Activated T-cell treated with anti-CD3 and anti-CD28 coated beads, Interleukin-2, amount 50 U/mL, for 24 hours (primary cell): ENCODE measurements around the gene WNT10A.
"Not testable (repeated sequence)": the region's sequence is repeated elsewhere in the genome, so short reads cannot be mapped to it uniquely, and the experiment has no call there.

Experiments used
- DNase-seq: peaks from one replicate; pipeline ENCODE4 v3.0.0-alpha.2; 2020
- H3K27ac Mint-ChIP-seq: 2 replicates; pipeline ENCODE4 v1.8.0; 2020; ENCODE audit warnings: mild to moderate bottlenecking, mixed read lengths
- H3K27me3 Mint-ChIP-seq: 2 replicates; pipeline ENCODE4 v1.8.0; 2020; ENCODE audit warnings: mixed read lengths
- H3K36me3 Mint-ChIP-seq: 2 replicates; pipeline ENCODE4 v1.8.0; 2020; ENCODE audit warnings: low read depth, mixed read lengths
- H3K4me1 Mint-ChIP-seq: 2 replicates; pipeline ENCODE4 v1.8.0; 2020; ENCODE audit warnings: low read depth, mixed read lengths
- H3K4me3 Mint-ChIP-seq: 2 replicates; pipeline ENCODE4 v1.8.0; 2020; ENCODE audit warnings: mild to moderate bottlenecking, moderate library complexity, mixed read lengths
- H3K9me3 Mint-ChIP-seq: 2 replicates; pipeline ENCODE4 v1.8.0; 2020; ENCODE audit warnings: mixed read lengths

The WNT10A gene

GRCh38 chr2:218899147-218899546 is 18.5 kb downstream of the WNT10A start:
- Mint-ChIP-seq H3K27me3 (peaks cover 38% of the 10 kb centered on the region), H3K4me3 (no peak overlapping the region), H3K36me3 (no peaks in the 10 kb centered on the region), H3K27ac (no peak overlapping the region), H3K4me1 (peaks cover 35% of the 10 kb centered on the region), H3K9me3 (no peaks in the 10 kb centered on the region)
- no peak for DNase-seq

DNA sequence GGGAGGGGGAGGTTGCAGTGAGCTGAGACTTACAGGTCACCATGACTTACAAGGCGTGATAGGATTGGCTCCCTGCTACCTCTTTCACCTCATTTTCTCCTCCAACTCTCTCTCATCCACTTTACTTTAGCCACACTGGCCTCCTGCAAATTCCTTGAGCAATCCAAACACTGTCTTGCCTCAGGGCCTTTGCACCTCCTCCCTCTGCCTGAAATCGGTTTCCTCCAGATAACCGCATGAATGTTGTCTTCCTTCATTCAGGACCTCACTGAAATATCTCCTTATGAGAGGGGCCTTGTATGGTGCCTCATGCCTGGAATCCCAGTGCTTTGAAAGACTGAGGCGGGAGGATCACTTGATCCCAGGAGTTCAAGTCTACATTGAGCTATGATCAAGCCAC is 21.8 kb downstream of the WNT10A start:
- peaks cover 62% of the 10 kb centered on the region for H3K27me3 Mint-ChIP-seq
- H3K27ac Mint-ChIP-seq, result no peak overlapping the region
- H3K4me3 Mint-ChIP-seq, result no peak overlapping the region

DNA sequence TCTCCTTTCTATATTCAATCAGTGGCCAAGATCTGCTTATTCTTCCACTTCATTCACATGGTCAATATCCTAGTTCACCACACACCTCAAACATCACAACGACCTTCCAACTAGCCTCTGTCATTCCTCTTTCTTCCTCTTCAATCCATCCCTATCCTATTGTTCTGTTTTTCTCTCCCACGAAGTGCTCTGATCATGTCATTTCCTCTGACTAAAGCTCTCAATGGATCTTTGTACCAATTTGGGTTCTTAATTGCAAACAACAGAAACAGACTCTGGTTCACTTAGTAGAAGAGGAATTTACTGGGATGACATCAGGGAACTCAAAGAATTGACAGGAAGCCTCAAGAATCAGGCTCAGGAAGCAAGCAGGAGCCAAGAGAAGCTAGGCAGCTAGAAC is 23.5 kb downstream of the WNT10A start:
- H3K27me3 Mint-ChIP-seq, result peaks cover 53% of the 10 kb centered on the region
- peaks cover 12% of the 10 kb centered on the region for H3K4me1 Mint-ChIP-seq
- DNase-seq, result no peak
- no peak overlapping the region for H3K4me3 Mint-ChIP-seq
- H3K27ac Mint-ChIP-seq, result no peak overlapping the region
- H3K36me3 Mint-ChIP-seq, result no peaks in the 10 kb centered on the region
- H3K9me3 Mint-ChIP-seq, result no peaks in the 10 kb centered on the region

More for the DNA sequence above, 21.8 kb downstream of the WNT10A start:
- Mint-ChIP-seq H3K36me3 (no peaks in the 10 kb centered on the region), H3K4me1 (peaks cover 12% of the 10 kb centered on the region), H3K9me3 (no peaks in the 10 kb centered on the region)
- DNase-seq, result no peak

GRCh38 chr2:218908721-218909619 is 28.3 kb downstream of the WNT10A start:
- Mint-ChIP-seq H3K4me3 (peak overlapping the region; percentile 83), H3K27ac (peak overlapping the region; percentile 91), H3K36me3 (no peaks in the 10 kb centered on the region), H3K27me3 (peaks cover 25% of the 10 kb centered on the region), H3K4me1 (peaks cover 21% of the 10 kb centered on the region), H3K9me3 (no peaks in the 10 kb centered on the region)
- peak; percentile 92 for DNase-seq

GRCh38 chr2:218910741-218911140 is 30.1 kb downstream of the WNT10A start:
- Mint-ChIP-seq H3K9me3 (no peaks in the 10 kb centered on the region), H3K4me3 (no peak overlapping the region), H3K36me3 (no peaks in the 10 kb centered on the region), H3K27ac (no peak overlapping the region), H3K4me1 (peaks cover 21% of the 10 kb centered on the region), H3K27me3 (peaks cover 26% of the 10 kb centered on the region)
- DNase-seq, result no peak

GRCh38 chr2:218920504-218920903 is 39.9 kb downstream of the WNT10A start:
- Mint-ChIP-seq H3K27ac (no peak overlapping the region), H3K4me1 (no peaks in the 10 kb centered on the region), H3K27me3 (peaks cover 56% of the 10 kb centered on the region), H3K9me3 (peaks cover 3% of the 10 kb centered on the region), H3K36me3 (no peaks in the 10 kb centered on the region), H3K4me3 (no peak overlapping the region)
- no peak for DNase-seq

DNA sequence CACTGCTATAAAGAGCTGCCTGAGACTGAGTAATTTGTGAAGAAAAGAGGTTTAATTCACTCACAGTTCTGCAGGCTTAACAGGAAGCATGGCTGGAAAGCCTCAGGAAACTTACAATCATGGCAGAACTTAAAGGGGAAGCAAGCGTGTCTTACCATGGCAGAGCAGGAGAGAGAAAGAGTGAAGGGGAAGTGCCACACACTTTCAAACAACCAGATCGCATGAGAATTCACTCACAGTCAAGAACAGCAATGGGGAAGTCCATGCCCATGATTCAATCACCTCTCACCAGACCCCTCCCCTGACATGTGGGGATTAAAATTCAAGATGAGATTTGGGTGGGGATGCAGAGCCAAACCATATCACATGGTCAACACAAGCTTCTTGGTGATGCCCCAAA is 44.1 kb downstream of the WNT10A start:
- no peak for DNase-seq
- no peaks in the 10 kb centered on the region for H3K4me1 Mint-ChIP-seq
- H3K4me3 Mint-ChIP-seq, result no peak overlapping the region
- no peak overlapping the region for H3K27ac Mint-ChIP-seq
- peaks cover 3% of the 10 kb centered on the region for H3K9me3 Mint-ChIP-seq
- no peaks in the 10 kb centered on the region for H3K36me3 Mint-ChIP-seq
- H3K27me3 Mint-ChIP-seq, result peaks cover 63% of the 10 kb centered on the region

DNA sequence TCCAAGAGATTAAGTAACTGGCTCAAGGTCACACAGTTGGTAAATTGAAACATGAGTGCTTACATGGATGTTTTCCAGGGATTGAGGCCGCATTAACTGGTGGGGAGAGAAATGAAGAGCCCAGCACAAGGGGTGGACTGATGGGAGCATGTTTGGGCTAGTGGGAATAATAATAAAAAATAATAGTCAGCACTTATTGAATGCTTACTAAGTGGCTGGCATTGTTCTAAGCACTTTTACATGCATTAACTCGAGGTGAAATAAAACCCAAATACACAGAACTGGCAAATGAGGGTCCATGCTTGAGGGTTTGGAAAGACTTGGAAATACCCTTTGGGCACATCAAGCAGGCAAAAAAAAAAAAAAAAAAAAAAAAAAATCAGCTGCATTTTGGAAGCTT is 44.8 kb downstream of the WNT10A start:
- no peaks in the 10 kb centered on the region for H3K4me1 Mint-ChIP-seq
- H3K9me3 Mint-ChIP-seq, result peaks cover 3% of the 10 kb centered on the region
- DNase-seq, result no peak
- H3K27me3 Mint-ChIP-seq, result peaks cover 57% of the 10 kb centered on the region
- no peak overlapping the region for H3K27ac Mint-ChIP-seq
- no peaks in the 10 kb centered on the region for H3K36me3 Mint-ChIP-seq
- no peak overlapping the region for H3K4me3 Mint-ChIP-seq

- Mint-ChIP-seq H3K27ac (no peak overlapping the region), H3K27me3 (peaks cover 46% of the 10 kb centered on the region), H3K36me3 (no peaks in the 10 kb centered on the region), H3K4me1 (no peaks in the 10 kb centered on the region), H3K4me3 (no peak overlapping the region), H3K9me3 (peaks cover 3% of the 10 kb centered on the region)
- no peak for DNase-seq
Observed at GRCh38 chr2:218927422-218927821, 46.8 kb downstream of the WNT10A start.

GRCh38 chr2:218927876-218928275 is 47.2 kb downstream of the WNT10A start:
- Mint-ChIP-seq H3K4me1 (no peaks in the 10 kb centered on the region), H3K4me3 (no peak overlapping the region), H3K36me3 (no peaks in the 10 kb centered on the region), H3K9me3 (peaks cover 3% of the 10 kb centered on the region), H3K27me3 (peaks cover 41% of the 10 kb centered on the region), H3K27ac (no peak overlapping the region)
- DNase-seq, result no peak

GRCh38 chr2:218930488-218930887 is 49.8 kb downstream of the WNT10A start:
- not testable (repeated sequence) for H3K36me3 Mint-ChIP-seq, H3K27ac Mint-ChIP-seq

DNA sequence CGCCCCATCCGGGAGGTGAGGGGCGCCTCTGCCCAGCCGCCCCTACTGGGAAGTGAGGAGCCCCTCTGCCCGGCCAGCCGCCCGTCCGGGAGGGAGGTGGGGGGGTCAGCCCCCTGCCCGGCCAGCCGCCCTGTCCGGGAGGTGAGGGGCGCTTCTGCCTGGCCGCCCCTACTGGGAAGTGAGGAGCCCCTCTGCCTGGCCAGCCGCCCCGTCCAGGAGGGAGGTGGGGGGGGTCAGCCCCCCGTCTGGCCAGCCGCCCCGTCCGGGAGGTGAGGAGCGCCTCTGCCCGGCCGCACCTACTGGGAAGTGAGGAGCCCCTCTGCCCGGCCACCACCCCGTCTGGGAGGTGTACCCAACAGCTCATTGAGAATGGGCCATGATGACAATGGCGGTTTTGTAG is 51.1 kb downstream of the WNT10A start:
- DNase-seq, H3K9me3 Mint-ChIP-seq, H3K36me3 Mint-ChIP-seq, H3K27ac Mint-ChIP-seq, H3K4me1 Mint-ChIP-seq, H3K4me3 Mint-ChIP-seq: not testable (repeated sequence)
- H3K27me3 Mint-ChIP-seq, result peaks cover 44% of the 10 kb centered on the region

More at GRCh38 chr2:218930488-218930887, 49.8 kb downstream of the WNT10A start:
- H3K27me3 Mint-ChIP-seq, result peaks cover 42% of the 10 kb centered on the region
- not testable (repeated sequence) for H3K4me3 Mint-ChIP-seq, H3K4me1 Mint-ChIP-seq, DNase-seq, H3K9me3 Mint-ChIP-seq
